Astrocyte (in vitro differentiated cells and primary cell): Measurements from ENCODE around the gene CWC27.

ENCODE experiments used
- EZH2 ChIP-seq: IDR thresholded peaks from 2 replicates; pipeline ENCODE4 v1.6.1; 2012; ENCODE audit warnings: mild to moderate bottlenecking, low read length, inconsistent platforms; ENCODE audit not compliant: insufficient read depth
- TF ChIP-seq, protein P1 (sequence below): IDR thresholded peaks from 2 replicates; pipeline ENCODE4 v1.5.1; 2011; ENCODE audit warnings: low read depth, mild to moderate bottlenecking, inconsistent platforms, low read length, moderate library complexity; ENCODE audit not compliant: insufficient read depth

- TF ChIP-seq, protein P1, sequence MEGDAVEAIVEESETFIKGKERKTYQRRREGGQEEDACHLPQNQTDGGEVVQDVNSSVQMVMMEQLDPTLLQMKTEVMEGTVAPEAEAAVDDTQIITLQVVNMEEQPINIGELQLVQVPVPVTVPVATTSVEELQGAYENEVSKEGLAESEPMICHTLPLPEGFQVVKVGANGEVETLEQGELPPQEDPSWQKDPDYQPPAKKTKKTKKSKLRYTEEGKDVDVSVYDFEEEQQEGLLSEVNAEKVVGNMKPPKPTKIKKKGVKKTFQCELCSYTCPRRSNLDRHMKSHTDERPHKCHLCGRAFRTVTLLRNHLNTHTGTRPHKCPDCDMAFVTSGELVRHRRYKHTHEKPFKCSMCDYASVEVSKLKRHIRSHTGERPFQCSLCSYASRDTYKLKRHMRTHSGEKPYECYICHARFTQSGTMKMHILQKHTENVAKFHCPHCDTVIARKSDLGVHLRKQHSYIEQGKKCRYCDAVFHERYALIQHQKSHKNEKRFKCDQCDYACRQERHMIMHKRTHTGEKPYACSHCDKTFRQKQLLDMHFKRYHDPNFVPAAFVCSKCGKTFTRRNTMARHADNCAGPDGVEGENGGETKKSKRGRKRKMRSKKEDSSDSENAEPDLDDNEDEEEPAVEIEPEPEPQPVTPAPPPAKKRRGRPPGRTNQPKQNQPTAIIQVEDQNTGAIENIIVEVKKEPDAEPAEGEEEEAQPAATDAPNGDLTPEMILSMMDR = no peak
- no peak for TF ChIP-seq EZH2
Observed at GRCh38 chr5:64759960-64760660, 8.6 kb upstream of the CWC27 start.
